ENCODE results near the gene IL17RC. TPM values are rescaled to one million over a fixed set of nuclear protein-coding genes. Genes with fewer than 3 reads are reported as not detected.

IL17RC gene
- total RNA-seq, 4 donors from 2014 or later = 60.4 to 68.4 (median 65.1) TPM

DNA sequence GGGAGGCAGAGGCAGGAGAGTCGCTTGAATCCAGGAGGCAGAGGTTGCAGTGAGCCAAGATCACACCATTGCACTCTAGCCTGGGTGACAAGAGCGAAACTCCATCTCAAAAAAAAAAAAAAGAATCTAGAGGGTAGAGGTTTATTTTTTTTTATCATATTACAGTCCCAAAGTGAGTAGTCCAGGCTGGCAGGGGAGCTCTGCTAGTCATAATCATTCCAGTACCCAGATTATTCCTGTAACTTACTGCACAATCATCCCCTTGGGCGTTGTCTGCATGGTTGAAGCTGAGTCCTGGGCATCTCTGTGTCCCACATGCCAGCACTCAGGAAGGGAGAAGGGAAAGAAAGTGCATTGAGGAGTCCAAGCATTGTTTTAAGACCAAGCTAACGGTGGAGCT lies 25.3 kb downstream of the IL17RC start:
- 80 to 85% methylated on average over 4 of the region's 4 CpGs for WGBS, 2 donors
- Histone ChIP-seq H3K4me3 (no peak overlapping the region), H3K27me3 (no peaks in the 10 kb centered on the region), H3K9me3 (no peaks in the 10 kb centered on the region), H3K36me3 (peaks cover 0 to 54% (median 0%) of the 10 kb centered on the region in 3 donors), H3K4me1 (peaks cover 0 to 14% (median 0%) of the 10 kb centered on the region in 4 donors), H3K27ac (no peak overlapping the region)
- no peak for DNase-seq (ENCODE audit: low spot score in 2 of 2)
- TF ChIP-seq, protein P1, sequence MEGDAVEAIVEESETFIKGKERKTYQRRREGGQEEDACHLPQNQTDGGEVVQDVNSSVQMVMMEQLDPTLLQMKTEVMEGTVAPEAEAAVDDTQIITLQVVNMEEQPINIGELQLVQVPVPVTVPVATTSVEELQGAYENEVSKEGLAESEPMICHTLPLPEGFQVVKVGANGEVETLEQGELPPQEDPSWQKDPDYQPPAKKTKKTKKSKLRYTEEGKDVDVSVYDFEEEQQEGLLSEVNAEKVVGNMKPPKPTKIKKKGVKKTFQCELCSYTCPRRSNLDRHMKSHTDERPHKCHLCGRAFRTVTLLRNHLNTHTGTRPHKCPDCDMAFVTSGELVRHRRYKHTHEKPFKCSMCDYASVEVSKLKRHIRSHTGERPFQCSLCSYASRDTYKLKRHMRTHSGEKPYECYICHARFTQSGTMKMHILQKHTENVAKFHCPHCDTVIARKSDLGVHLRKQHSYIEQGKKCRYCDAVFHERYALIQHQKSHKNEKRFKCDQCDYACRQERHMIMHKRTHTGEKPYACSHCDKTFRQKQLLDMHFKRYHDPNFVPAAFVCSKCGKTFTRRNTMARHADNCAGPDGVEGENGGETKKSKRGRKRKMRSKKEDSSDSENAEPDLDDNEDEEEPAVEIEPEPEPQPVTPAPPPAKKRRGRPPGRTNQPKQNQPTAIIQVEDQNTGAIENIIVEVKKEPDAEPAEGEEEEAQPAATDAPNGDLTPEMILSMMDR (IDR thresholded peaks at IDR 0.05) = no peak
- TF ChIP-seq EP300 (IDR thresholded peaks at IDR 0.05) = no peak
- no peak for TF ChIP-seq POLR2A (IDR thresholded peaks at IDR 0.05)

DNA sequence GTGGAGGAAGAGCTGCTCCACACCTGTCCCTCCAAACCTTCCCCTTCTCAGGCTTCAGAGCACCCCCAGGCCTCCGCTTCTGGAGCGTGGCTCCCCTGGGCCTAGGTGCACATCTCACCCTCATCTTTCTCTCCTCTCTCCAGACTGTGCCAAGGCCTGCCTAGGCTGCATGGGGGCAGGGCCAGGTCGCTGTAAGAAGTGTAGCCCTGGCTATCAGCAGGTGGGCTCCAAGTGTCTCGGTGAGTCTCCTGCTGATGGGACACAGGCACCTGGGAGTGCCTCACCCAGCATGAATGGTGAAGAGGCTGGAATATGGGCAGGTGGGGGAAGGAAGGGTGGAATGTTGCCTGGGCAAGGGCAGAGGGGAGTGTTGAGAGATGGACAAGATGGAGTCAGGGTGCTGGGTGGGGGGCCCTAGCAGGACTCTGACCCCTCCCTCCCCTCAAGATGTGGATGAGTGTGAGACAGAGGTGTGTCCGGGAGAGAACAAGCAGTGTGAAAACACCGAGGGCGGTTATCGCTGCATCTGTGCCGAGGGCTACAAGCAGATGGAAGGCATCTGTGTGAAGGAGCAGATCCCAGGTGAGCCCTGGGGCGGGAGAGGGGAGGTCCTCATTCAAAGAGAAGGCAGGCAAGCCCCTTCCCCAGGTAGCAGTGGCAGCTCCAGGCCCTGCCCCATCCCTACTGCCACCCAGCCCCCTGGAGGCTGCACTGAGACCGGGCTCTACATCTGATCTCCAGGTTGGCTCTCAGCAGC lies 26.2 kb downstream of the IL17RC start:
- Histone ChIP-seq H3K4me1 (peaks cover 0 to 24% (median 5%) of the 10 kb centered on the region in 4 donors), H3K36me3 (peaks cover 0 to 44% (median 0%) of the 10 kb centered on the region in 3 donors), H3K9me3 (no peaks in the 10 kb centered on the region), H3K27ac (no peak overlapping the region), H3K27me3 (no peaks in the 10 kb centered on the region), H3K4me3 (no peak overlapping the region)
- DNase-seq (ENCODE audit: low spot score in 2 of 2) = no peak
- TF ChIP-seq EP300 (IDR thresholded peaks at IDR 0.05) = no peak
- no peak for TF ChIP-seq POLR2A (IDR thresholded peaks at IDR 0.05)
- TF ChIP-seq, protein P1 (IDR thresholded peaks at IDR 0.05) = no peak
- 76 to 87% methylated on average over 10 to 11 of the region's 11 CpGs for WGBS, 2 donors

DNA sequence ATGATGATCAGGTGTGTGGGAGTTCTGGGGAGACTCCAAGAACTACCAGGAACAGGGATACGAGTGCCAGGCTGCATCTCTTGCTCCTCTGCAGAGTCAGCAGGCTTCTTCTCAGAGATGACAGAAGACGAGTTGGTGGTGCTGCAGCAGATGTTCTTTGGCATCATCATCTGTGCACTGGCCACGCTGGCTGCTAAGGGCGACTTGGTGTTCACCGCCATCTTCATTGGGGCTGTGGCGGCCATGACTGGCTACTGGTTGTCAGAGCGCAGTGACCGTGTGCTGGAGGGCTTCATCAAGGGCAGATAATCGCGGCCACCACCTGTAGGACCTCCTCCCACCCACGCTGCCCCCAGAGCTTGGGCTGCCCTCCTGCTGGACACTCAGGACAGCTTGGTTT lies 27.4 kb downstream of the IL17RC start:
- Histone ChIP-seq H3K27ac (no peak overlapping the region), H3K27me3 (no peaks in the 10 kb centered on the region), H3K9me3 (no peaks in the 10 kb centered on the region), H3K36me3 (peaks cover 0 to 49% (median 0%) of the 10 kb centered on the region in 3 donors), H3K4me1 (peaks cover 0 to 26% (median 5%) of the 10 kb centered on the region in 4 donors), H3K4me3 (no peak overlapping the region)
- TF ChIP-seq POLR2A (IDR thresholded peaks at IDR 0.05) (no peak), EP300 (IDR thresholded peaks at IDR 0.05) (no peak)
- TF ChIP-seq, protein P1 (IDR thresholded peaks at IDR 0.05) = no peak
- DNase-seq (ENCODE audit: low spot score in 2 of 2) = no peak
- WGBS, 2 donors = 53 to 80% methylated on average over 2 to 11 of the region's 11 CpGs

DNA sequence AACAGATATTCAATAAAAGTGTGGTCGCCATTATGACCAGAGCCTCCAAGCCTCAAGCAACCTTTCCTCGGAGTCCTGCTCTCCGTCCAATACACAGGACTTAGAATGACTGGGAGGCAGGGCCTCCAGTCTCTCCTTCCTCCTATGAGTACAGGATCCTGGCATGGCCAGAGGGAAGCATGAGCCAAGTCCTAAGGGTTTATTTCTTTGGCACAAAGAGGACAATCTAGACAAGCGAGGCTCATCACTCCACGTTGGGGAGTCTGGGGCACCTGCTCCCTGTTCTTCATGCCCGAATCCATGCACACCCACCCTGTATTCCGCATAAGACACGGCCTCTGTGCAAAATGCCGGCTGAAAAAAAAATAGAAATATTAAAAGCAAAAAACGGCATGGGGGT lies 28.5 kb downstream of the IL17RC start:
- peaks cover 0 to 59% (median 0%) of the 10 kb centered on the region in 3 donors for H3K36me3 ChIP-seq

More for the DNA sequence above, 28.5 kb downstream of the IL17RC start:
- H3K9me3 ChIP-seq = no peaks in the 10 kb centered on the region
- DNase-seq (ENCODE audit: low spot score in 2 of 2) = no peak
- no peaks in the 10 kb centered on the region for H3K27me3 ChIP-seq
- H3K27ac ChIP-seq = no peak overlapping the region
- 81 to 85% methylated on average over 10 of the region's 10 CpGs for WGBS, 2 donors
- H3K4me1 ChIP-seq = peaks cover 0 to 26% (median 5%) of the 10 kb centered on the region in 4 donors
- no peak overlapping the region for H3K4me3 ChIP-seq
- TF ChIP-seq EP300 (IDR thresholded peaks at IDR 0.05) = no peak
- TF ChIP-seq, protein P1 (IDR thresholded peaks at IDR 0.05) = no peak
- no peak for TF ChIP-seq POLR2A (IDR thresholded peaks at IDR 0.05)
